ENCODE results near the gene ALX1. TPM values are rescaled to one million over a fixed set of nuclear protein-coding genes. Genes with fewer than 3 reads are reported as not detected.

Gene ALX1
- not detected in 2 replicates for total RNA-seq

DNA sequence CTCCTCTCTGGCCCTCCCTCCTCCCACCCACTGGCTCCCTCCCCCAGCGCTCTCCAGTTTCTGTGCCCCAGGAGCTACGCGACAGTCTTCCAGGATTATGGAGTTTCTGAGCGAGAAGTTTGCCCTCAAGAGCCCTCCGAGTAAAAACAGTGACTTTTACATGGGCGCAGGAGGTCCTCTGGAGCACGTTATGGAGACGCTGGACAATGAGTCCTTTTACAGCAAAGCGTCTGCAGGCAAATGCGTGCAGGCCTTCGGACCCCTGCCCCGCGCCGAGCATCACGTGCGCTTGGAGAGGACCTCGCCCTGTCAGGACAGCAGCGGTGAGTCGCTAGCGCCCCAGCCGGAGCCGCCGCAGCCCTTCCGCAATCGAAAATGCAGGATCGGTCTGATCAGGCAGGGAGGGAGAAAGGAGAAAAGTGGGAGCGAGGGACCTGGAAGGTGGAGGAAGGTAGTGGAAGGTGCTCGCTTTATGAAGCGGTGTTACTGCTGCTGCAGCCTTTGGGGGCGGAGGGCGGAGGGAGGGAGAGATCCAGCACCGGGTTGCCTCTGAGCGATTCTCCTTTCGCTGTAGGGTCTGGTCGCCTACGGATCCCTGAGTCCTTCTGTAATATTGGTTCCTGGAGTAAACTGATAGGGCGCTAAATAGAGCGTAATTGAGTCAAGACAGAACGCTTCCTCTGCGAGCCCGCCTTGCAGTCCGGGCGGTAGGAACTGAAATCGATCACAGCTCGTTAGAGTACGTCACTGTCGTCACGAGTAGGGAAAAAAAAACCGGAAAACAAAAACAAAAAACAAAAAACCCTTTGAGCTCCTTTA lies at the start of gene ALX1:
Gene ALX1, plus strand, starts transcription at position 56 of the 819 bp plus-strand sequence. Its CDS starts 42 bp downstream, at position 98.
- Mint-ChIP-seq H3K4me3 (peak within 1 kb of the TSS; percentile 77), H3K27me3 (peaks cover 57% of the 10 kb centered on the region), H3K27ac (peak within 1 kb of the TSS; percentile 63), H3K4me1 (peaks cover 10% of the 10 kb centered on the region), H3K9me3 (peaks cover 12% of the 10 kb centered on the region), H3K36me3 (ENCODE audit: low read depth) (no peaks in the 10 kb centered on the region)
- peak; percentile 65 for DNase-seq
- intact Hi-C loops (cut with micrococcal nuclease): no loop called here

DNA sequence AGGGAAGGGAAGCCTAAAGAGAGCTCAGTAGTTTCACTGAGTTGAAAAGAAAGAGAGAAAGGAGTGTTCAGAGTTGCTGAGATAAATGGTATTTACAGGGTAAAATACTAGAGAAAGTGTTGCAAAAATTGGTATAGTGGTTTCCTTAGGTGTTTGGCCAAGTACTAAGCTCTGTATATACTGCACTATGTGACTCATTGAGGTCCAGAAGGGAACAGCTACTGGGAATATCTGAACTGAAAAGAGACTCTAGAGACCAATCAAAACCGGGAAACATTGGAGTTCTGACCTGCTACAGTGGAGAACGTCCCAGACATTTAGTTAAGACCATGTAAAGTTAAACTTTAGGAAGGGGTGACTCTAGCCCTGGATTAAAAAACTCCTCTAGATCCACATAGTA lies 42.7 kb upstream of the ALX1 start:
- no peaks in the 10 kb centered on the region for H3K27me3 Mint-ChIP-seq

DNA sequence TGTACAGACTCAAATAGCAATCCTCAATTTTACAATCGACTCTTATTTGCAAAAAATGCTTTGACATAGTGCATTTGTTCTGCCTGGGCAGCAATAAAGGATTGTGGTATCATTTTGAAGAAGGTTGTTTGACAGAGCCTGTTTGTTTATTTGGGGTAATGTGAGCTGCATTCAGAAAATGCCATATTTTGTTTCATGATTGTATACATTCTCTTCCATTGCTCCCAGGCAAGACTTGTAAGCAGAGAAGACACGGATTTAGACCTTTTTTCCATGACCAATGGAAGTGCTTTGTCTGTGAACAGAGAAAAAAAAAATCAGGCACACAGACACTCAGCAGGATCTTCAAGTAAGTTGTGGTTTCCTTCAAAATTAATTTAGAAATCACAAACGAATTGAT lies 35.5 kb upstream of the ALX1 start:
- Mint-ChIP-seq H3K36me3 (ENCODE audit: low read depth) (no peaks in the 10 kb centered on the region), H3K4me3 (no peak overlapping the region), H3K9me3 (no peaks in the 10 kb centered on the region), H3K27me3 (no peaks in the 10 kb centered on the region), H3K4me1 (no peaks in the 10 kb centered on the region), H3K27ac (no peak overlapping the region)
- intact Hi-C loops (cut with micrococcal nuclease): no loop called here
- DNase-seq: no peak

More for the DNA sequence above, 42.7 kb upstream of the ALX1 start:
- Mint-ChIP-seq H3K4me3 (no peak overlapping the region), H3K36me3 (ENCODE audit: low read depth) (no peaks in the 10 kb centered on the region), H3K4me1 (no peaks in the 10 kb centered on the region), H3K27ac (no peak overlapping the region), H3K9me3 (no peaks in the 10 kb centered on the region)
- no peak for DNase-seq
- intact Hi-C loops (cut with micrococcal nuclease): no loop called here

DNA sequence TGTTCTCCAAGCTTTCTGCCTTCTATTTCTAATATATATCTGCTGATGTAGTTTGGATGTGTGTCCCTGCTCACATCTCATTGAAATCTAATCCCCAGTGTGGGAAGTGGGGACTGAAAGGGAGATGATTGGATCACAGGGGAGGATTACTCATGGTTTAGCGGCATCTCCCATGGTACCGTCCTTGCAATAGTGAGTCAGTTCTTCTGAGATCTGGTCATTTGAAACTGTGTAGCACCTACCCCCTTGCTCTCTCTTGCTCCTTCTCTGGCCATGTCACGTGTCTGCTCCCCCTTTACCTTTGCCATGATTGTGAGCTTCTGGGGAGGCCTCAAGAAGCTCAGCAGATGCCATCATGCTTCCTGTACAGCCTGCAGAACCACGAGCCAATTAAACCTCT lies 26.2 kb upstream of the ALX1 start:
- no peak for DNase-seq
- H3K4me1 Mint-ChIP-seq: no peaks in the 10 kb centered on the region
- H3K27ac Mint-ChIP-seq: no peak overlapping the region
- no peak overlapping the region for H3K4me3 Mint-ChIP-seq
- H3K9me3 Mint-ChIP-seq: no peaks in the 10 kb centered on the region
- intact Hi-C loops (cut with micrococcal nuclease): no loop called here
- no peaks in the 10 kb centered on the region for H3K27me3 Mint-ChIP-seq
- no peaks in the 10 kb centered on the region for H3K36me3 Mint-ChIP-seq (ENCODE audit: low read depth)

DNA sequence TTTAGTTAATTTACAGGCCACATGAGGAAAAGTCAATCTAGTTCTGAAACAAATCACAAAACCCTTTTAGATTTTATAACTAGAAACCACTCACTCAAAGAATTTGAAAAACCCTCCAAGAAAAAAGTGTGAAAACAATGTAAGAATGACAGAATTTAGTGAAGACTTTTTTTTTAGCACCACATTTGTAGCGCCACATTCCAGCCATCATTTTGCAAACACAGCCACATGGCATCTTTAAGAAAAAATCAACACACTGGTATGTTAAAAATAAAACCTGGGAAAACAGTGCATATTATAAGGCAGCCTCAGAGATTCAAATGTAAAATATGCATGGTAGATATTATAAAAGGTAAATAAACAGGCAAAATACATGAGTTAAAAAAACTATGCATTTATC lies 22.3 kb upstream of the ALX1 start:
- H3K27me3 Mint-ChIP-seq: no peaks in the 10 kb centered on the region
- H3K4me1 Mint-ChIP-seq: no peaks in the 10 kb centered on the region
- H3K9me3 Mint-ChIP-seq: no peaks in the 10 kb centered on the region
- intact Hi-C loops (cut with micrococcal nuclease): no loop called here
- no peak overlapping the region for H3K4me3 Mint-ChIP-seq
- DNase-seq: no peak
- H3K27ac Mint-ChIP-seq: no peak overlapping the region
- no peaks in the 10 kb centered on the region for H3K36me3 Mint-ChIP-seq (ENCODE audit: low read depth)

DNA sequence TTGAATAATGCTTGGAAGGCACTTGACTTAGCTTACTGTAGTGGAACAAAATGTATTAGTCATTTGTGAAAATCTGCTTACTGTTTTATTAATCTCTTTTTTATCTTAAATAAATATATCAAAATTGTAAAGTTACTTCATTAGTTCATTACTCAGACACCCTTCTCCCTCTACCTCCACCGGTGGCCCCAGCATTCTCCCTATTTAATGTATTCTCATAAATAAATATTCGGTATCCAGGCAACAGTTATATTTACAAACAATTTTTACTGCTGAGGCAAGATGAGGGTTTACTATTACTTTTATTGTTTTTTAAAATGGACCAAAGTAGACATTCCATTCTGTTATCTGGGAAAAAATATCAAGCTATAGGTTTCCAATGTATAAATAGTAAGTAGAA lies 19.6 kb upstream of the ALX1 start:
- Mint-ChIP-seq H3K27me3 (no peaks in the 10 kb centered on the region), H3K36me3 (ENCODE audit: low read depth) (no peaks in the 10 kb centered on the region), H3K9me3 (no peaks in the 10 kb centered on the region), H3K27ac (no peak overlapping the region), H3K4me1 (no peaks in the 10 kb centered on the region), H3K4me3 (no peak overlapping the region)
- no peak for DNase-seq
- intact Hi-C loops (cut with micrococcal nuclease): no loop called here

DNA sequence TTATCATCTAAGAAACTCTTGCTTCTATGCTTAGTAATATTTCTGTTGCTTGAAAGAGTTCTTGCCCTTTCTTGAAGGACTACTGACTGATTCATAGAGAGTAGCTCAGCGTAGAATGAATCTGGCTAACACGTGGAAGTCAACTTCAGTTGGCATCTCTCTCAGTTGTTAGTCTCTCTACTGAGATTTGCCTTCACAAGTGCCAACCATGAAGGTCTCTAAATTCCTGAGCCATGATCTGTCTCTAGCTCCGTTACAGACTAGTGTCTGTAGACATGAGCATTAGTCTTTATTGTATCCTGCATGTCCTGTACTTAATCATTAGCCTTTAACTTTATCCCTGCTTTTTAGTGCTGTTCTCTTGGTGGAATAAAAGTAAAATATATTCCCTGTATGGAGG lies 19.1 kb upstream of the ALX1 start:
- DNase-seq: no peak
- intact Hi-C loops (cut with micrococcal nuclease): no loop called here
- Mint-ChIP-seq H3K27me3 (no peaks in the 10 kb centered on the region), H3K36me3 (ENCODE audit: low read depth) (no peaks in the 10 kb centered on the region), H3K27ac (no peak overlapping the region), H3K9me3 (no peaks in the 10 kb centered on the region), H3K4me3 (no peak overlapping the region), H3K4me1 (no peaks in the 10 kb centered on the region)

DNA sequence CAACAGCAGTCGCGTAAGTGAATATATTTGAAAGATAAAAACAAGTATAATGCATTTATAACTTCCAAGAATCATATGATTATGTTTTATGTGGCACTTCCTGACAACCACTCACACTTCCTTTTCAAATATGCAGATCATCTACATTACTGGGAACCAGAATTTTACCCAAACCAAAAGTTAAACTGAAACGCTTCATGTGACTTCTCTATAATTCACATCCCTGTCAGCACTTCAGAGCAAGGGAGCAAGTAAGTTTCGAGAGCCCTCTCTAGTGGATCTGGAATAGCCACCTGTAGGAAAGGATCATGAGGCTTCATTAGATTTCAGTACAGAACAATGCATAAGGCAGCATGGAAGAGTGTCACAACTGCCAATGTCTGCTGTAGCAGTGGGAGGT lies 13.7 kb upstream of the ALX1 start:
- Mint-ChIP-seq H3K27ac (no peak overlapping the region), H3K9me3 (no peaks in the 10 kb centered on the region), H3K36me3 (ENCODE audit: low read depth) (no peaks in the 10 kb centered on the region), H3K4me3 (no peak overlapping the region), H3K4me1 (no peaks in the 10 kb centered on the region), H3K27me3 (no peaks in the 10 kb centered on the region)
- intact Hi-C loops (cut with micrococcal nuclease): no loop called here
- DNase-seq: no peak

DNA sequence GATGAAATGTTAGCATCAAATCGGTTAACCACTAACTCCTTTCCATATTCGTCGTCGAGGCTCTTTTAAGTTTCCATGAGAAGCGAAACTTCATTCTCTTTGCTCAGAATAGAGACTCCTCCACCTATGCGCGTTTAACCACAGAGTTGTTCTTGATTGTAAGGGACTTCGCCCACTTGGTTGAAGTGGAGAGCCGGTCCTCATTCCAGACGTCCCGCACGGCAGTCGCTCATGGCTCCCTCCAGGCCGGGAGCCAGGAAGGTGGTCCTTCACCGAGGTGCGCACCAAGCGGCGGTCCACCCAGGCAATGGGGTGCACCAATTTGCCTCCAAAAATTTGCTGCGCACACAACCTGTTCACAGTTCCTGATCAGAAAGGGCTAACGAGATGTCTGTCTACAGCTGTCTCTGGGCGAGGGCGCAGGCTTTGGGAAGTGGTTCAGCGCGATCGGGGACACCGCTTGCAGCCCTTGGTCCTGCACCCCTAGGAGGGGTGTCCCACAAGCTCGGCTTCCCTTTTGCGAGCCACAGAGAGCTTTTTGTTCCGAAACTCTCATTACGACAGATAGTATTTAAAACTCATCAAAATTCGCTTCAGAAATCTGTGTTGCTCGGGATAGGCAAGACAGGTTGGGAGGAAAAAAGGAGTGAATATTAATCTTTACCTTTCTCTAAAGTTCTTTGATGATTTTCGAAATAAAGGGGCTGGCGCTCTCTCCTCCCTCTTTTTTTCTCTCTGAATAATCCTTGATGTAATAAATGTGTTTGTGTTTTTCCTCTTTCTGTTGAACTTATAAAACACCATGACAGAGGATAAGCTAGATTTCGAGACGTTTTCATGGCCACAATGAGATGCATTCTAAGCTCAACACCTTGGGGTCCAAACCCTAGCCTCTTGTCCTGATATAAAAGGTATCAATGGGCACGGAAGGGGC lies 6.4 kb upstream of the ALX1 start:
- intact Hi-C loops (cut with micrococcal nuclease): no loop called here
- H3K4me1 Mint-ChIP-seq: peaks cover 4% of the 10 kb centered on the region
- no peak overlapping the region for H3K27ac Mint-ChIP-seq
- peak; percentile 54 for DNase-seq
- peaks cover 49% of the 10 kb centered on the region for H3K27me3 Mint-ChIP-seq
- peaks cover 12% of the 10 kb centered on the region for H3K9me3 Mint-ChIP-seq
- H3K4me3 Mint-ChIP-seq: no peak overlapping the region
- H3K36me3 Mint-ChIP-seq (ENCODE audit: low read depth): no peaks in the 10 kb centered on the region

DNA sequence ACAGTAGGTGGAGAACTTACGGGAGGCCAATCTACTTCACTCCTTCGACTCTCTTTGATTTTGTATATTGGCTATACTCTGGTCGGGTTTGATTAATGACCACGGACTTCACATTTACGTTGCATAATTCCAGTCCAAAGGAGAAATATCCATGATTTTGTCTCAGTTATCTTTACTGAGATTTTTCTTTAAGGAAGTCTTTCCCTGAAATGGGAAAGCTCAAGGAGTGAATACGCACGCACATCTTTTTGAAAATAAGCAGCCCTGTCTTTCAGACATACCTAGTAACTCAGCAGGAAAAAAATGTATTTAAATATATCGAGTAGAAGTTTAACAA lies 5.7 kb upstream of the ALX1 start:
- Mint-ChIP-seq H3K4me3 (no peak overlapping the region), H3K27ac (no peak overlapping the region), H3K4me1 (peaks cover 4% of the 10 kb centered on the region), H3K9me3 (peaks cover 12% of the 10 kb centered on the region), H3K36me3 (ENCODE audit: low read depth) (no peaks in the 10 kb centered on the region), H3K27me3 (peaks cover 52% of the 10 kb centered on the region)
- no peak for DNase-seq
- intact Hi-C loops (cut with micrococcal nuclease): no loop called here

DNA sequence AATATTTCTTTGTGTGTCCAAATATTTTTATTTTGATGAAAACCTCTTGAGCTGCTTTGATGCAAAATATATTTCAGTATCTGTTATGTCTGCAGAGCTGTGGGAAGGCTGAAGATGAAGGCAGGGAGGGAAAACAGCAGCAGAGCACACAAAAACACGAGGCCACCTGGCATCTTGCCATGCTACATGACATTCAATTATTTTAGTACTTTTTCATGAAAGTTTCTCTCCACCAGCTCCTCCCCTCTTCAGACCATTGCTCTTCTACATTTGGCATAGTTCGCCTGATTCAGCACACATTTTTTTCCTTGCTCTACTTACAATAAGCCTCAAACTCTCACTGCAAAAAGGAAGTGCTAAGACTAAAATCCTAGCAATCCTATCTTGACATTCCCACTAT lies 4.6 kb upstream of the ALX1 start:
- no peak overlapping the region for H3K4me3 Mint-ChIP-seq
- peaks cover 61% of the 10 kb centered on the region for H3K27me3 Mint-ChIP-seq
- intact Hi-C loops (cut with micrococcal nuclease): no loop called here
- H3K9me3 Mint-ChIP-seq: peaks cover 12% of the 10 kb centered on the region
- peaks cover 8% of the 10 kb centered on the region for H3K4me1 Mint-ChIP-seq
- no peak overlapping the region for H3K27ac Mint-ChIP-seq
- no peaks in the 10 kb centered on the region for H3K36me3 Mint-ChIP-seq (ENCODE audit: low read depth)
- DNase-seq: no peak

DNA sequence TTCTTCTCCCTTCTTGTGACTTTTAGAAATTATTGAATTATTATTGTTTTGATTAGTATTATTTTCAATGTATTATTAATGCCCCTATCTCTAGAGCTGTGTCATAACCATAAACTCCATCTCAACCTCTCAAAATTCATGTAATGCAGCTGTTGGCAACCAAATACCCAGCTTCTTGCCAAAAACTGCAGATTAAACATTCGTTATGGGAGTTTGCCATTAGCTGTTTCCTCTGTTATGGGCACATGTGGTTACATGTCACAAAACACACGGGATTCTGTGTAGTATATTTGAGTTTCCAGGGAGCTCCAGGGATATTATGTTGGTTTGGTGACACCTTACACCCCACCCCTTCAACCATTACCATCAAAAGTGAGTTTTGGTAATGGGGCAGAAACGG lies 2.8 kb upstream of the ALX1 start:
- peaks cover 12% of the 10 kb centered on the region for H3K9me3 Mint-ChIP-seq
- no peaks in the 10 kb centered on the region for H3K36me3 Mint-ChIP-seq (ENCODE audit: low read depth)
- peaks cover 14% of the 10 kb centered on the region for H3K4me1 Mint-ChIP-seq
- H3K27ac Mint-ChIP-seq: no peak overlapping the region
- intact Hi-C loops (cut with micrococcal nuclease): no loop called here
- peaks cover 75% of the 10 kb centered on the region for H3K27me3 Mint-ChIP-seq
- H3K4me3 Mint-ChIP-seq: no peak overlapping the region
- no peak for DNase-seq

DNA sequence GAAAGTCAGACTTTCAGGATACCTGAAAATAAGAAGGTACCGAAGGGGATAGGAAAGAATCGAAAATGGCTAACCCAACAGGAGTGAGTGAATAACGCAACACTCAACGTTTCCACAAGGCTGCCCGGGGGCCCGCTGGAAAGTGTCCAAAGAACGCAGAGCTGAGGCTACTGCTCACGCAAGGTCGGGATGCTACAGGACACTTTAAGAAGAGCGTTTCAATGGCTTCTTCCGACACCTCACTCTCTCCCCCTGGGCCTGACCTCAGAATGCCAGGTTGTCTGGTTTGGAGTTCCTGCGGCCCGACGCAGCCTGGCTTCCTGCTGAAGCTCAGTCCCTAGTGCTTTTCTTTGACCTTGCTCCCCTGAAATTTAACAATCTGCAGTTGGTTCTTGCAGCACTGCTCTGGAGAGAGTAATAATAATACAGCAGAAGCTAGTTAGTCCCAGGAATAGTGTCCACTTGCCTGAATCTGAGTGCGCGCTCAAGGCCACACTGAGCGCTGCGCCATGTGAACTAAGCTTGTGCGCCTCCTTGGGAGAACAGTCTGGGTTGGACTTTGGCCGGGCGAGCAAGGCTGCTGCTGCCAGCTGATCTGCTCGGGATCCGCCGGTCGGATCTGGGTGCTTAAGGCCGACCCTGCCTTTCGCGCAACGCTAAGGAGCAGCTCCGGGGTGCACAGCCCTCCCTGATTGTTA lies 2.0 kb upstream of the ALX1 start:
- H3K9me3 Mint-ChIP-seq: peaks cover 12% of the 10 kb centered on the region
- H3K27me3 Mint-ChIP-seq: peaks cover 73% of the 10 kb centered on the region
- intact Hi-C loops (cut with micrococcal nuclease): loop anchor here (2.0 kb wide), 1 partner anchor 367 kb away; no protein-coding TSS in a partner anchor
- H3K4me1 Mint-ChIP-seq: peaks cover 14% of the 10 kb centered on the region
- no peaks in the 10 kb centered on the region for H3K36me3 Mint-ChIP-seq (ENCODE audit: low read depth)
- no peak overlapping the region for H3K4me3 Mint-ChIP-seq
- no peak for DNase-seq
- no peak overlapping the region for H3K27ac Mint-ChIP-seq
